K562 (cell line): Measurements from ENCODE around the gene ENG. TPM values are rescaled to one million over a fixed set of nuclear protein-coding genes. Genes with fewer than 3 reads are reported as not detected.

Experiments used
- BCOR ChIP-seq: fragments of 450-650 bp; IDR thresholded peaks from 2 replicates; pipeline ENCODE4 v1.6.1; 2016
- BRD4 ChIP-seq: fragments of 200-600 bp; sonication (generic); IDR thresholded peaks from 2 replicates; pipeline ENCODE4 v1.6.1; 2017; ENCODE audit warnings: inconsistent platforms
- BRF2 ChIP-seq: IDR thresholded peaks from 3 replicates; pipeline ENCODE4 v1.6.1; 2011; ENCODE audit warnings: borderline replicate concordance, mild to moderate bottlenecking; ENCODE audit not compliant: insufficient read length, insufficient read depth
- CBX3 ChIP-seq, 2 experiments: IDR thresholded peaks; 1 replicate in 1 of 2; 2 replicates in 1 of 2; pipeline ENCODE4 v1.6.1; 2012; ENCODE audit warnings: inconsistent platforms in 2 of 2, low read length in 2 of 2, borderline replicate concordance in 1 of 2, control low read depth in 1 of 2
- CHD4 ChIP-seq: fragments of 200-600 bp; sonication (generic); IDR thresholded peaks from 3 replicates; pipeline ENCODE4 v1.6.1; 2012; ENCODE audit warnings: low read depth, mild to moderate bottlenecking, mixed read lengths, low read length, inconsistent platforms; ENCODE audit not compliant: insufficient read depth, insufficient replicate concordance, poor library complexity, severe bottlenecking
- E2F1 ChIP-seq: sonication (generic); formaldehyde crosslinking; IDR thresholded peaks from 2 replicates; pipeline ENCODE4 v1.8.1; 2023; ENCODE audit warnings: mild to moderate bottlenecking, missing genetic modification reagents, moderate library complexity
- HLTF ChIP-seq: fragments of 450-650 bp; IDR thresholded peaks from 2 replicates; pipeline ENCODE4 v1.6.1; 2016
- HMG20B ChIP-seq: fragments of 250-450 bp; sonication (Bioruptor Pico); IDR thresholded peaks from 2 replicates; pipeline ENCODE4 v1.5.0; 2021; ENCODE audit warnings: mild to moderate bottlenecking
- KAT7 ChIP-seq: sonication (generic); formaldehyde crosslinking; IDR thresholded peaks from 2 replicates; pipeline ENCODE4 v1.8.0; 2022; ENCODE audit warnings: missing genetic modification reagents, mild to moderate bottlenecking, borderline replicate concordance
- NCOA6 ChIP-seq: fragments of 450-650 bp; IDR thresholded peaks from 2 replicates; pipeline ENCODE4 v1.6.1; 2017; ENCODE audit warnings: mild to moderate bottlenecking
- NFIC ChIP-seq: fragments of 450-650 bp; IDR thresholded peaks from 2 replicates; pipeline ENCODE4 v1.6.1; 2017; ENCODE audit warnings: mild to moderate bottlenecking, inconsistent platforms
- NR1H2 ChIP-seq: sonication (generic); formaldehyde crosslinking; IDR thresholded peaks from 2 replicates; pipeline ENCODE4 v1.4.0; 2020; ENCODE audit warnings: mild to moderate bottlenecking, missing genetic modification reagents
- PTTG1 ChIP-seq: fragments of 450-650 bp; IDR thresholded peaks from 2 replicates; pipeline ENCODE4 v1.6.1; 2016; ENCODE audit warnings: low read depth, mild to moderate bottlenecking, missing genetic modification characterization, missing compliant biosample characterization
- RBM34 ChIP-seq: fragments of 200-400 bp; formaldehyde crosslinking; IDR thresholded peaks from 2 replicates; pipeline ENCODE4 v1.6.1; 2018; ENCODE audit warnings: low read length, borderline replicate concordance; ENCODE audit not compliant: insufficient read depth
- SMAD3 ChIP-seq: fragments of 450-650 bp; formaldehyde crosslinking; conservative IDR thresholded peaks from 2 replicates; pipeline ENCODE4 v1.4.0; 2020; ENCODE audit warnings: mild to moderate bottlenecking
- SMC3 ChIP-seq: conservative IDR thresholded peaks from 2 replicates; pipeline ENCODE4 v1.6.1; 2011; ENCODE audit warnings: low read depth, low read length, improper control_type of control experiment; ENCODE audit not compliant: insufficient read depth
- SREBF1 ChIP-seq: fragments of 150-350 bp; IDR thresholded peaks from 2 replicates; pipeline ENCODE4 v1.6.1; 2014; ENCODE audit warnings: antibody characterized with exemption, low read depth, low read length, borderline replicate concordance
- SRSF7 ChIP-seq: fragments of 200-400 bp; formaldehyde crosslinking; optimal IDR thresholded peaks from 2 replicates; pipeline ENCODE3; 2017; ENCODE audit warnings: mild to moderate bottlenecking, low read depth, low read length
- STAT5B ChIP-seq: fragments of 250-450 bp; sonication (Bioruptor Pico); IDR thresholded peaks from 2 replicates; pipeline ENCODE4 v1.8.0; 2021; ENCODE audit warnings: mild to moderate bottlenecking, inconsistent platforms
- TCF7L2 ChIP-seq: fragments of 150-350 bp; IDR thresholded peaks from 2 replicates; pipeline ENCODE4 v1.6.1; 2016; ENCODE audit warnings: low read depth, mild to moderate bottlenecking, low read length, moderate library complexity
- WHSC1 ChIP-seq: IDR thresholded peaks from one replicate; pipeline ENCODE4 v1.6.1; 2012; ENCODE audit warnings: low read length, control low read depth, inconsistent platforms
- ZNF146 ChIP-seq: IDR thresholded peaks from one replicate; pipeline ENCODE4 v1.6.1; 2018; ENCODE audit warnings: missing compliant biosample characterization; ENCODE audit not compliant: unreplicated experiment
- ZNF511 ChIP-seq: sonication (generic); formaldehyde crosslinking; IDR thresholded peaks from 2 replicates; pipeline ENCODE4 v1.8.0; 2022; ENCODE audit warnings: mild to moderate bottlenecking, missing genetic modification reagents
- polyA plus RNA-seq, 8 experiments: library from polyadenylated mRNA; depleted of rRNA in 4 of 8; stranded (reverse) in 5 of 8; unstranded in 3 of 8; fragments of >200 nt; fragmentation: Nextera tagmentation in 2 of 8; fragmentation: Illumina TruSeq in 1 of 8; extraction: Ambion mirVana in 2 of 8; extraction: Trizol in 1 of 8; gene quantifications; 2 replicates each; pipeline versions ENCODE4 v1.2.1 to v1.2.3, GENCODE V29; 2011 to 2014; ENCODE audit warnings: inconsistent platforms in 1 of 8, missing spikeins in 1 of 8
- total RNA-seq, 7 experiments: library from RNA; depleted of rRNA in 6 of 7; stranded (reverse); fragments of >200 nt in 6 of 7; fragmentation: Illumina TruSeq in 2 of 7; extraction: Trizol in 2 of 7; gene quantifications; 2 replicates each; pipeline versions ENCODE4 v1.2.1 to v1.2.3, GENCODE V29; 2011 to 2021; ENCODE audit warnings: low replicate concordance in 1 of 7
- TF ChIP-seq, protein P1 (sequence below): sonication (generic); formaldehyde crosslinking; IDR thresholded peaks from 2 replicates; pipeline ENCODE4 v1.4.0; 2020; ENCODE audit warnings: mild to moderate bottlenecking, missing genetic modification reagents

Gene ENG
- total and polyA plus RNA-seq, 9 of the 15 experiments (the other 6 are each of a cell fraction or from before 2014, with no cell fraction given) = 0.04 to 0.40 (median 0.14) TPM; not detected in 1

DNA sequence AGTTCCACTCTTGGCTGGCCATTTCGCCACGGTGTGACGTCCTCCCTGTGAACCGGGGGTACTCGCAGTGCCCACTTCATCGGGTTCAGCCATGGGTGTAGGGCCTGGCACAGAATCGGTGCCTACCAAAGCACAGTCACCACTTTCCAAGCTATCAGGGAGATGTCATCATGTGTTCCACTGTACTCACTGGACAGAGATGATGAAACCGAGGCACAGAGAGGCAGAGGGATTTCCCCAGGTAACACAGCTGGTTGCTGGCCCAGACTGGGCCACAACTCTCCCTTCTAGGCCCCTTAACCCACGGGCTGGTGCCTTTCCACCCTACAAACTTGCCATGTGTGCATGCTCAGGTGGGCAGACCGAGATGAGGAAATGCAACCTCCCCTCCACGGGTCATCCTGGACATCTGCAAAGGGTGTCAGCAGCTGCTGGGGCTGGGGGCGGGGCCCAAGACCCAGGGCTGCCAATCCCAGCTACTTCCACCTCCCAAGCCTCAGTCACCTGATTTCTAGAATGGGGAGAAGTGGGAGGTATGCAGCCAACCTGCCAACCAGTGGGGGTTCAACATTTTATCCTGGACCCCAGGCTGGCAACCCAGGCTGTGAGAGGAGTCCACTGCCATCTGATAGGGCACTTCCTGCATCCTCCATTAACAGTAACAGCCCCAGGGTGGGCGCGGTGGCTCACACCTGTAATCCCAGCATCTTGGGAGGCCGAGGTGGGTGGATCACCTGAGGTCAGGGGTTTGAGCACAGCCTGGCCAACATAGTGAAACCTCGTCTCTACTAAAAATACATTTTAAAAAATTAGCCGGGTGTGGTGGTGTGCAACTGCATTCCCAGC lies 75.1 kb downstream of the ENG start (continued):
- TF ChIP-seq BRF2 (no peak), SREBF1 (peak; percentile 46; the same call in 1 of the 2 replicates), BRD4 (no peak), NR1H2 (CRISPR knock-in tag) (no peak), HLTF (no peak), PTTG1 (tag) (no peak), STAT5B (CRISPR knock-in tag) (no peak), TCF7L2 (no peak), CBX3 (IDR thresholded peaks at IDR 0.05; ENCODE audit: borderline replicate concordance in 1 of 2, low read length in 2 of 2) (no peak), BCOR (peak; percentile 91), ZNF511 (CRISPR knock-in tag) (no peak), CHD4 (no peak), SRSF7 (no peak), RBM34 (no peak), HMG20B (CRISPR knock-in tag) (no peak), NFIC (no peak), E2F1 (CRISPR knock-in tag) (no peak), ZNF146 (CRISPR knock-in tag) (no peak), KAT7 (CRISPR knock-in tag) (0 out of 2 replicates have a peak, but pooled peaks have one; percentile 51), SMAD3 (CRISPR knock-in tag) (no peak), WHSC1 (no peak), NCOA6 (no peak), SMC3 (no peak)
- TF ChIP-seq, protein P1, sequence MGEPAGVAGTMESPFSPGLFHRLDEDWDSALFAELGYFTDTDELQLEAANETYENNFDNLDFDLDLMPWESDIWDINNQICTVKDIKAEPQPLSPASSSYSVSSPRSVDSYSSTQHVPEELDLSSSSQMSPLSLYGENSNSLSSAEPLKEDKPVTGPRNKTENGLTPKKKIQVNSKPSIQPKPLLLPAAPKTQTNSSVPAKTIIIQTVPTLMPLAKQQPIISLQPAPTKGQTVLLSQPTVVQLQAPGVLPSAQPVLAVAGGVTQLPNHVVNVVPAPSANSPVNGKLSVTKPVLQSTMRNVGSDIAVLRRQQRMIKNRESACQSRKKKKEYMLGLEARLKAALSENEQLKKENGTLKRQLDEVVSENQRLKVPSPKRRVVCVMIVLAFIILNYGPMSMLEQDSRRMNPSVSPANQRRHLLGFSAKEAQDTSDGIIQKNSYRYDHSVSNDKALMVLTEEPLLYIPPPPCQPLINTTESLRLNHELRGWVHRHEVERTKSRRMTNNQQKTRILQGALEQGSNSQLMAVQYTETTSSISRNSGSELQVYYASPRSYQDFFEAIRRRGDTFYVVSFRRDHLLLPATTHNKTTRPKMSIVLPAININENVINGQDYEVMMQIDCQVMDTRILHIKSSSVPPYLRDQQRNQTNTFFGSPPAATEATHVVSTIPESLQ (CRISPR knock-in tag) = no peak
